H7 (cell line): ENCODE results near the gene MFSD6. TPM values are rescaled to one million over a fixed set of nuclear protein-coding genes. Genes with fewer than 3 reads are reported as not detected.

ENCODE experiments used
- DNase-seq: peaks from one replicate; pipeline ENCODE4 v3.0.0; 2012
- H3K27me3 ChIP-seq: 2 replicates; pipeline ENCODE4 v1.6.0; 2011; ENCODE audit warnings: mild to moderate bottlenecking, low read length; ENCODE audit not compliant: control insufficient read depth, insufficient read depth
- H3K36me3 ChIP-seq: replicated peaks from 2 replicates; pipeline ENCODE4 v1.5.1; 2011; ENCODE audit warnings: low read length; ENCODE audit not compliant: control insufficient read depth, insufficient read depth
- H3K4me3 ChIP-seq: 2 replicates; pipeline ENCODE4 v1.5.1; 2011; ENCODE audit warnings: low read depth, mild to moderate bottlenecking, control low read depth, low read length, moderate library complexity; ENCODE audit not compliant: insufficient read depth
- total RNA-seq: library from RNA; depleted of rRNA; stranded (reverse); fragments of >200 nt; shearing (Covaris generic); gene quantifications from 2 replicates; pipeline ENCODE4 v1.2.3, GENCODE V29; 2014; rRNA removed

Gene MFSD6
- total RNA-seq, 1 experiment from 2014 or later: 1.6 TPM

DNA sequence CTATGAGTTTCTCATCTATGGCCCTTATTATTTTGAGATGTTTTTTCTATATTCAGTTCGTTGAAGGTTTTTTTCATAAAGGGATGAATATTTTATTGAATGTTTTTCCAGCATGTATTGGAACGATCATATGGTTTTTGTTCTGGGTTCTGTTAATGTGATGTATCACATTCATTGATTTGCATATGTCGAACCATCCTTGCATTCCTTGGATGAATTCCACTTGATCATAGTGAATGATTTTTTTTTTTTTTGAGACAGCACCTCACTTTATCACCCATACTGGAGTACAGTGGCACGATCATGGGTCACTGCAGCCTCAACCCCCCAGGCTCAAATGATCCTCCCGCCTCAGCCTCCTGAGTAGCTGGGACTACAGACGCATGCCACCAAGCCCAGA lies 131.9 kb downstream of the MFSD6 start:
- H3K36me3 ChIP-seq: no peaks in the 10 kb centered on the region
- no peaks in the 10 kb centered on the region for H3K27me3 ChIP-seq
- DNase-seq: no peak
- H3K4me3 ChIP-seq: no peak overlapping the region

- Histone ChIP-seq H3K4me3 (no peak overlapping the region), H3K36me3 (no peaks in the 10 kb centered on the region), H3K27me3 (no peaks in the 10 kb centered on the region)
- no peak for DNase-seq
Measured at GRCh38 chr2:190545093-190545492, 136.9 kb downstream of the MFSD6 start.

DNA sequence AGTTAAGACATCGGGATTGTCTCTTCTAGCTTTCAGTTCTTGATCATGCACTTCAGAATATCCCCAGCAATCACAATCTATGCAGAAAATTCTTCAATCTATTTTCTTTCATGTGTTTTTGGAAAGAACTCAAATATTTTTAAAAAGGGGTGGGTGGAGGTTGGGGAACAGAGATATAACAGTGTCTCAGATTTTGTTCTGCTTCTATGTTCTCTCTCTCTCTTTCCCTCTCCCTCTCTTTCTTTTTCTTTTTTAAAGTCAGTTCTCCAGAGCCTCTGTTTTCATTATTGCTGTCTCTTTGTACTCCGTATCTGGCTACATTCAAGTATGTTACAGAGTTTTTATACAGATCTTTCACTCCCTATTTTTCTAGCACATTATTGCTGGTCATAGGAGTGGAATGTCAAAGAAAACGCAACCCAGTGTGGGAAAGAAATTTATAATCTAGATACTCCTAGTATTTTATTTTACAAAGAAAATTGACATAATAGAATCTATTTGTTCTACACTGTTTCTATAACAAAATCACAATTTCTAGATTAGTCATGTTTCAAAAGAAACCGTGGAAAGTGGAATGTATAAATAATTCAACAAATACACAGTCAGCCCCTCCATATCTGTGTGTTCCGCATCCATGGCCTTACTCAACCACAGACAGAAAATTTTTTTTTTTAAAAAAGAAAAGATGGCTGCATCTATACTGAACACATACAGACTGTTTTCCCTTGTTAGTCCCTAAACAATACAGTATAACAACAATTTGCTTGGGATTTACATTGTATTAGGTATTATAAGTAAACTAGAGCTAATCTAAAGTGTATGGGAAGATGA lies 137.6 kb downstream of the MFSD6 start:
- H3K36me3 ChIP-seq: no peaks in the 10 kb centered on the region
- no peak overlapping the region for H3K4me3 ChIP-seq
- no peak for DNase-seq
- H3K27me3 ChIP-seq: no peaks in the 10 kb centered on the region

DNA sequence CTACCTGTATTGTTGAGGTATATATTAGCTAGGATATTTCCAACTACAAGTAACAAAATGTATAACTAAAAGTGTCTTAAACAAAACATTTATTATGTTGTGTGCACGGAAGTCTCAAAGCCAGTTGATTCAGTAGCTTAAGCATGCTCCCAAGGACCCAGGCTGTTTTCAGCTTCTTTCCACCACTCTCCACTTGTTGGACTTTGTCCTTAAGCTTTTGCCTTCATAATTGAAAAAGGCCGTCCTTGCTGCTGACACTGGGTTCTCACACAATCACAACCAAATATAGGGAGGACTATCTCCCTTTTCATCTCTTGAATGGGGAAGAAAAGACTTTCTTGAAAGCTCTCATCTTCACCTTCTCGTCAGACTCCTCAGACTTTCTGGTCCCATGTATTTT lies 138.6 kb downstream of the MFSD6 start:
- no peaks in the 10 kb centered on the region for H3K36me3 ChIP-seq
- no peak for DNase-seq
- no peaks in the 10 kb centered on the region for H3K27me3 ChIP-seq
- no peak overlapping the region for H3K4me3 ChIP-seq

- Histone ChIP-seq H3K27me3 (no peaks in the 10 kb centered on the region), H3K36me3 (no peaks in the 10 kb centered on the region), H3K4me3 (no peak overlapping the region)
- no peak for DNase-seq
Measured at GRCh38 chr2:190547886-190548285, 139.7 kb downstream of the MFSD6 start.

- Histone ChIP-seq H3K4me3 (no peak overlapping the region), H3K27me3 (no peaks in the 10 kb centered on the region), H3K36me3 (no peaks in the 10 kb centered on the region)
- no peak for DNase-seq
Measured at GRCh38 chr2:190550137-190550536, 142.0 kb downstream of the MFSD6 start.

Other genes with a start within 250 kb of the MFSD6 start
- 13.0 and 14.3 TPM in 2 replicates for gene HIBCH, start 88.5 kb upstream of the MFSD6 start, total RNA-seq
- gene INPP1, start 64.8 kb upstream of the MFSD6 start, total RNA-seq: 0.74 and 1.8 TPM in 2 replicates
- gene NEMP2, start 126.4 kb downstream of the MFSD6 start, total RNA-seq: 2.4 and 2.5 TPM in 2 replicates
- gene NAB1, start 240.7 kb downstream of the MFSD6 start, total RNA-seq: 25.4 and 32.4 TPM in 2 replicates